Measurements from ENCODE around the gene SPACA6.
"Not testable (repeated sequence)": the region's sequence is repeated elsewhere in the genome, so short reads cannot be mapped to it uniquely, and the experiment has no call there.

The SPACA6 gene

GRCh38 chr19:51706885-51707284 is 13.8 kb downstream of the SPACA6 start:
- no peak for DNase-seq

DNA sequence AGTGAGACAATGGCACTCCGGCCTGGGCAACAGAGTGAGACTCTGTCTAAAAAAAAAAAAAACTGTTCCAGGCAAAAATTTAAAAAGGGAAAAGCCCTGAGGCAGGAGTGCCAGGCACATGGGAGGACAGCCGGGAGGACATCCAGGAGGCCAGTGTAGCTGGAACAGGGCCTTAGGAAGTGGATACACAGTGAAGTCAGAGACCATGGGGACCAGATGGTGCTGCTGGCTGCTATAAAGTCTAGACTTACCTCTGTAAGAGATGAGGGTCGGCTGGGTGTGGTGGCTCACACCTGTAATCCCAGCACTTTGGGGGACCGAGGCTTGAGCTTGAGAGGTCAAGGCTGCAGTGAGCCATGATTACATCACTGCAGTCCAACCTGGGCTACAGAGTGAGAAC is 15.7 kb downstream of the SPACA6 start:
- DNase-seq: no peak

GRCh38 chr19:51709575-51709974 is 16.4 kb downstream of the SPACA6 start:
- DNase-seq: no peak

GRCh38 chr19:51710163-51710562 is 17.0 kb downstream of the SPACA6 start:
- DNase-seq: no peak

DNA sequence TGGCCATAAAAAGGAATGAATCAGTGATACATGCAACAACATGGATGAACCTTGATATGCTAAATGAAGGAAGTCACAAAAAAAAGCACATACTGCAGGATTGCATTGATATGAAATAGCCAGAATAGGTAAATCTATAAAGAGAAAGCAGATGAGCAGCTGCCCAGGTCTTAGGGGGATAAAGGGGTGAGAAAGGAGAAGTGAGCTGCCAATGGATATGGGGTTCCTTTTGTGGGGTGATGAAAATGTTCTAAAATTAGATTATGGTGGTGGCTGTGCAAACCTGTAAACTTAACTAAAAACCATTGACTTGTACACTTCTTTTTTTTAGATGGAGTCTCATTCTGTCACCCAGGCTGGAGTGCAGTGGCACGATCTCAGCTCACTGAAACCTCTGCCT is 18.6 kb downstream of the SPACA6 start:
- DNase-seq: no peak

DNA sequence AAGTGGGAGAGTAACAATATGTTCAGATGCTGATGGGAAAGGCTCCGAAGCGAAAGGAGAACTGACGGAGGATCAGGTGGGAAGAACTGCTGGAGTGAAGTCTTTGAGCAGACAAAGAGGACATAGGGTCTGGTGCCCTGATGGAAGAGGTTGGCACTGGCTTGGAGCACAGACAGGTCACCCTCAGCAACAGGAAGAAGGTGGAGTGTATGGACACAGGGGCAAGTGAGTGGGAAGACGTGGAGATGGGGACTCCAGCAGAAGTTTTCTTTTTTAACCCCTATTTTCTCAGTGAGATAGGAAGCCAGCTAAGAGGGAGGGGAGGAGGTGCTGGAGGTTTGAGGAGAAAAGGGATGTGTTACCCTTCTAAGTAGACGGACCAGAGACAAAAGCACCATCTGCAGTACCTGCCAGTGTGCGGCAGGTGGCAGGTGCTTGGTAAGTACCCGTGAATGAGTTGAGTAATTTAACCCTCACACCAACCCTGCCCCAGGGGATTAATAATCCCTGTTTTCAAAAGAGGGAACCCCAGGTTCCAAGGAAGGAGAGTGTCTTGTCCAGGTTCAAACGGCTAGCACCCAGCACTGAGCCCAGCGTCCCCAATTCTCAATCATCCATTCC is 19.4 kb downstream of the SPACA6 start:
- DNase-seq: no peak

- no peak for DNase-seq
Observed at GRCh38 chr19:51713319-51714285, 20.5 kb downstream of the SPACA6 start.

DNA sequence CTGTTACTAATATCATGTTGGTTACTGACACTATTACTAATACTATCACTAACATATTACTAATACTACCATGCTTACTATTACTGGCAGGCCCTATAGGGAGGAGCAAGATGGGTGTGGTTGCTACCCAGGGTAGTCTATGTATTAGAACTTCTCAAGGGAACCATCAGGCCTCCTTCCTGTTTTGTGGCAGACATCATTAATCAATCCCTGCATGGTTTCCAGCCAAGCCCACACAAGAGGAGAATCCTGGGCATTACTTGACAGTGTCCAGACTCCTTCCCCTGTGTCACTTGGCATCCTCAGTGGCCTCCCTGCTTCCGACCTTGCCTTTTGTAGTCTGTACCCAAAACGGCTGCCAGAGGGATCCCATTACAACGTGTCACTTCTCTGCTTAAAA is 21.7 kb downstream of the SPACA6 start:
- DNase-seq: no peak

GRCh38 chr19:51715850-51716249 is 22.7 kb downstream of the SPACA6 start:
- DNase-seq: no peak

GRCh38 chr19:51716925-51717324 is 23.8 kb downstream of the SPACA6 start:
- DNase-seq: no peak

GRCh38 chr19:51719251-51719988 is 26.3 kb downstream of the SPACA6 start:
- DNase-seq: no peak

DNA sequence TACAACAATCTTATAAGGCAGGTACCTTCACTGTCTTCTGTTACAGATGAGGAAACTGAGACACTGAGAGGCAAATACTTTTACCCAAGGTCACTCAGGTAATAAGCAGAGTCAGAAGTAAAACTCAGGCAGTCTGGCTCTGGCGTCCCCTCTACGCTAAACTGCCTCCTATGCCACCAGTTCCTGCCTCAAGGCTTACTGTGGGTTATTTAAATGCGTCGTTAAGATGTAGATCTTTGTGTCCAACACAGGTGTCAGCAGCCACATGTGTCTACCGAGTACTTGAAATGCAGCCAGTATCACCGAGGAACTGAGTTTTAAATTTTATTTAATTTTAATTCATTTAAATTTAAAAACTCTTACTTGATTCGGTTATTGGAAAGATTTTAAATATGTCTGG is 28.8 kb downstream of the SPACA6 start:
- no peak for DNase-seq

DNA sequence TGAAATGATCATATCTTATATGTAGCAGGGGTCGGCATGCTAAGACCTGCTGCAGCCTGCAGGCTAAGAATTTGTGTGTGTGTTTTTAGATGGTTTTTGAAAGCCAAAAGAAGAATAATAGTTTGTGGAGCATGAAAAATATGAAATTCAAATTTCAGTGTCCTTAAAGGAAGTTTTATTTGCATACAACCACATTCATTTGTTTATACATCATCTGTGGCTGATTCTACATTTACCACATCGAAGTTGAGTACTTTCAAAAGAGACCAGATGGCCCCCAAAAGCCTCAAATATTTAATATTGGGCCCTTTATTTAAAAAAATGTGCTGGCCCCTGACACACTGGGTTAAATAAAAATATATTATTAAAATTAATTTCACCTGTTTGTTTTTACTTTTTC is 29.4 kb downstream of the SPACA6 start:
- DNase-seq: no peak

DNA sequence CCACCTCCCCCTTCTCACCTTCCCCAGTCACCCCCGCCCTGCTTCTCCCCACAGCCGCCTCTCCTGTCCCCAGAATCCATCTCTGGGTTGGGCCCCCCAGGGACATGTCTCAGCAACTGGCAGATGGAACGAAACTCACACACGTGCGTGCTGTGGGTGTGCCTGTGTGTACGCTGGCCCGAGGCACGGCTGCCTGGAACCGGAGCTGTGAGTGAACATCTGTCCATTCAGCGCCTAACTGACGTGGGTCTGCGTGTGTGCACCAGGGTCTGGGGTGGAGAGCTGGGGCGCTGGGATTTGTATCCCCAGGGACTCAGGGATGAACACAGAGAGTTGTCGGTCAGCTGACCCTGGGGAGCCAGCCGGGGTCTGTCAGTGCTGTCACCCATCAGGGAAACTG is 31.4 kb downstream of the SPACA6 start:
- no peak for DNase-seq

DNA sequence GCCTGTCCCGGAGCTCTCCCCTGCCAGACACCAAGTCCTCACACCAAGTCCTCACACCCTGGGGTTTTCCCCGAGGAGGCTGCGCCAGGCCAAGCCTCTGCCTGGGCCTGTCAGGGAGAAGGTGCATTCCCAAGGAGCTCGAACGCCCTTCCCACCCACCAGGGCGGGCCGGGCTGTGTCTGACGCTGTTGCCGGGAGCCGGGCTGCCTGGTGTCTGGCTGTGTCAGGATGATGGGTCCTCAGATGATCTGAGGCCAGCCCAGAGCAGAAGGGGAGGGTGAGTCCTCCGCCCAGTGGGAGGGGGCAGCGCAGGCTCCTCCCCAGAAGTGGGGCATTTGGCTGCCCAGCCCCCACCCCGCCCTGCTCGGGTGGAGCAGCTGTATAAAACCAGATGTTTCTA is 32.9 kb downstream of the SPACA6 start:
- no peak for DNase-seq

DNA sequence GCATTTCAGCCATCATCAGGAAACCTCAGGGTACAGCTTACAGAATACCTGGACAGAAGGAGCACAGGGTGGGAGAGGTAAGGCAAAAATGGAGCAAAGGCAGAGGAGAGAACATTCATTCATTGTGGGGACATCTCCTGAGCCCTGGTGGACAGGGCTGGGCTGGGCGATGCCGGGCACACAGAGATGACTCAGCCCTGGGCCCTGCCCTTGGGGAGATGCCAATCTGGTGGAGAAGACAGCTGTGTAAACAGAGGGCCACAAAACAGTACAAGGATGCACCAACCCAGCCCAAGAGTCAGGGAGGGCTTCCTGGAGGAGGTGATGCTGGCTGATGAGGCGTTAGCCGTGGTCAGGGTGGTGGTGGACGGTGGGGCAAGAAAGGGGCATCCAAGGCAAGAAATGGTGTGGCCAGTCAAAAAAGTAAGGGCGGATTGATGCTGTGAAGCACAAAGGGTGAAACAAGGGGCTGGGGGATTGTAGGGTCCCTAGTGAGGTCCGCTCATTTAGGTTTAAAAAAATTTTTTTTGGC is 34.3 kb downstream of the SPACA6 start:
- no peak for DNase-seq

GRCh38 chr19:51729781-51730180 is 36.7 kb downstream of the SPACA6 start:
- DNase-seq: no peak

GRCh38 chr19:51733742-51734522 is 40.8 kb downstream of the SPACA6 start:
- DNase-seq: no peak

DNA sequence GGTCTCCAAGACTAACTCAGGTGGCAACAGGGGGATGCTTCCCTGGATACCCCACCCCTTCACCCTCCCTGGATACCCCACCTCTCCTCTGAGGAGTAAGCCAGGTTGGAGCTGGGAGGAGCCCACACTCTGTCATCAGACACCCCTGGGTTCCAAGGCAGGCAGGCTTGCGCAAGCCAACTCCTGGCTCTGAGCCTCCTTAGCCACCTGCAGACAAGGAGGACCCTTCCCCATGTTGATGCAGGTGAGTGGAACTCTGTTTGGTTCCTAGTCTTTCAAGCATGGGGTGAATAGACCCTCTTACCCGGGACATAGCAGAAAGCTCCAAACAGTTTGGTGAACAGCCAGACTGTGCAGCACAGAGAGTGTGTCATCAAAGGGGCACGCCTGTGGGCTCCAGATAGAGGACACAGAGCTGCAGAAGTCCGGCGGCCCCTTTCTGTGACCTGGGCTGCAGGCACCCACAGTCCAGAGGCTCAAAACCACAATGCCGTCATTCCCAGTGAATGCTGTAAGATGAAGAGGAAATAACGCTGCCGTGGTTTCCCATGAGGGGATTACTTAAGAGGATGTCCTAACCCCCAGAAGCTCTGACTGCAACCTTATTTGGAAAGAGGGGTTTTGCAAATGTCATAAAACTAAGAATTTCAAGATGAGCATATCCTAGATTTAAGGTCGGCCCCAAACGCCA is 42.8 kb downstream of the SPACA6 start:
- no peak for DNase-seq

DNA sequence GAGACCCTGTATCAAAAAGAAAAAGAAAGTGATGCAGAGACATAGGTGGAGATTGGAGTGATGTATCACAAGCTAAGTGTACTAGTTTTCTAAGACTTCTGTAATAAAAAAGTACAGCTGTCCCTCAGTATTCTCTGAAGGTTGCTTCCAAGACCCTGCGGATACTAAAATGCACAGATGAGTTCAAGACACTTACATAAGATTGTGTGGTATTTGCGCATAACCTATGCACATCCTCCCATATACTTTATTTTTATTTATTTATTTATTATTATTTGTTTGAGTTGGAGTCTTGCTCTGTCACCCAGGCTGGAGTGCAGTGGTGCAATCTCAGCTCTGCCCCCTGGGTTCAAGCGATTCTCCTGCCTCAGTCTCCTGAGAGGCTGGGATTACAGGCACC is 44.3 kb downstream of the SPACA6 start:
- DNase-seq: no peak

DNA sequence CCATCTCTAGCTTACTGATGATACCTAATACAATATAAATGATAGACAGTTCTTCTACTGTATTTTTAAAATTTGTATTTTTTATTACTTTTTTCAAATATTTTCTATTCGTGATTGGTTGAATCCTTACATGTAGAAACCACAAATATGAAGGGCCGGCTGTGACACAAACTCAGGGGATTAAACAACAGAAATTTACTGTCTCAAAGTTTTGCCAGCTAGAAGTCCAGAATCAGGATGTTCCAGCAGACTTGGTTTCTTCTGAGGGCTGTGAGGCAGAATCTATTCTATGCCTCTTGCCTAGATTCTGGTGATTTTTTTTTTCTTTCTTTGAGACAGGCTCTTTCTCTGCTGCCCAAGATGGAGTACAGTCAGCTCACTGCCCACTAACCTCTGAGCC is 44.8 kb downstream of the SPACA6 start:
- no peak for DNase-seq

DNA sequence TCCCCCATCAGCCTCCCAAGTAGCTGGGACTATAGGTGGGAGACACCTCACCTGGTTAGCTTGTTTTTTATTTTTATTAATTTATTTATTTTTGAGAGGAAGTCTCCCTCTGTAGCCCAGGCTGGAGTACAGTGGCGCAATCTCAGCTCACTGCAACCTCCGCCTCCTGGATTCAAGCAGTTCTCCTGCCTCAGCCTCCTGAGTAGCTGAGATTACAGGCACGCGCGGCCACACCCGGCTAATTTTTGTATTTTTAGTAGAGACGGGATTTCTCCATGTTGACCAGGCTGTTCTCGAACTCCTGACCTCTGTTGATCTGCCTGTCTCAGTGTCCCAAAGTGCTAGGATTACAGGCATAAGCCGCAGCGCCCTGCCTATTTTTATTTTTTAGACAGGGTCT is 45.4 kb downstream of the SPACA6 start:
- DNase-seq: not testable (repeated sequence)
